Lower leg skin (tissue), 3 donors: Measurements from ENCODE around the gene SCAPER.
A peak's percentile ranks its signal among the peaks of the same experiment; 100 is the strongest.

Experiments used
- CTCF ChIP-seq, 3 donors: fragments of 450-650 bp; IDR thresholded peaks; one replicate each; pipeline ENCODE4 v1.5.1; 2016; ENCODE audit warnings: antibody characterized with exemption in 3 of 3, mild to moderate bottlenecking in 3 of 3, moderate library complexity in 2 of 3
- POLR2A ChIP-seq, 2 donors: fragments of 450-650 bp; IDR thresholded peaks; one replicate each; pipeline ENCODE4 v1.6.1; 2016 to 2017; ENCODE audit warnings: antibody characterized with exemption in 2 of 2, mild to moderate bottlenecking in 1 of 2, moderate library complexity in 1 of 2

DNA sequence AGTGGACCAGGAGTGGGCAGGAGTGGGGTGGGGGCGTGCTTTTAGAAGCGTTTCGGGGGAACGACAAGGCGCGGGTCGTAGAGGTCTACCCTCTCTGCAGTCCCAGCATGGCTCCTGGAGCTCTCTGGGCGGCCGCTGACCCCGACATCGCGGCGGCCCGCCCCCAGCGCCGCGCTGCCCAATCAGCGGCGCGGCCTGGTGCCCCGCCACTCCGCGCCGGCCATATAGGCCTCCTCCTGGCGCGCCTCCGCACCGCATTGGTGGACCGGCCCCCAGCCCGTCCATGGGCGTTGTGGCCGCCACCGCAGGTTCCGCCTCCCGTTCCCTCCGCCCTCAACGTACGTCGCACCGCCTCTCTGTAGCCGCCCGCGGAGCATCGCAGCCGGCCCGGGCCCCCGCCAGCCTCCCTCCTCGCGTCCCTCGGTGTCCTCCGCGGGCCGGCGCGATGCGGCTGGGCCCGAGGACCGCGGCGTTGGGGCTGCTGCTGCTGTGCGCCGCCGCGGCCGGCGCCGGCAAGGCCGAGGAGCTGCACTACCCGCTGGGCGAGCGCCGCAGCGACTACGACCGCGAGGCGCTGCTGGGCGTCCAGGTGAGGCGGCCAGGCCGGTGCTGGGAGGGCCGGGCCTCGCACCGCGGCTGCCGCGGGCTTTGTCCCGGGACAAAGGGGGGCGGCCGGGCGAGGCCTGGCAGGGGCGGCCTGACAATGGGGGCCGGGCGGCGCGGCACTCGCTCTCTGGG lies 26.4 kb upstream of the SCAPER start, which contains the start of gene RCN2:
- TF ChIP-seq CTCF (IDR thresholded peaks at IDR 0.05) (no peak), POLR2A (IDR thresholded peaks at IDR 0.05) (peak in 1 of 2 donors; percentile 12)
